GM12878 (cell line): ENCODE measurements around the gene MYCBPAP. TPM values are rescaled to one million over a fixed set of nuclear protein-coding genes. Genes with fewer than 3 reads are reported as not detected.

Experiments
- ATAC-seq: fragments of 200-7000 bp; cut with Tn5 transposase; 3 replicates; pipeline ENCODE4 v1.9.1; 2020; ENCODE audit warnings: mild to moderate bottlenecking, moderate library complexity
- BruUV-seq: library from RNA; stranded (reverse); fragments of 400-500 nt; replicated peaks from 2 replicates; lab custom pipeline; 2021; lab: Mats Ljungman, UMichigan
- CTCF ChIA-PET: fragments of 300-600 bp; sonication (Branson Sonifier 250); formaldehyde crosslinking; extraction: SDS; loops from one replicate; lab custom pipeline; 2021; ENCODE audit warnings: inconsistent platforms; lab: Yijun Ruan, JAX
- POLR2A ChIA-PET: fragments of 350-600 bp; formaldehyde crosslinking; extraction: SDS; loops from one replicate; lab custom pipeline; 2021; ENCODE audit warnings: inconsistent platforms; lab: Charles Lee
- RAD21 ChIA-PET: fragments of 300-600 bp; sonication (Branson Sonifier 250); formaldehyde crosslinking; loops from one replicate; lab custom pipeline; 2023; ENCODE audit warnings: antibody characterized with exemption; ENCODE audit not compliant: unreplicated experiment; lab: Charles Lee
- SMC1A ChIA-PET: fragments of 300-600 bp; sonication (Branson Sonifier 250); formaldehyde crosslinking; loops from one replicate; lab custom pipeline; 2023; ENCODE audit not compliant: unreplicated experiment, uncharacterized antibody; lab: Charles Lee
- DNase-seq: peaks from one replicate; pipeline ENCODE4 v3.0.0-alpha.2; 2011; ENCODE audit warnings: low read depth, low spot score
- FAIRE-seq: peaks from 3 replicates; lab custom pipeline; 2011; peaks lifted over from hg19 to GRCh38; lab: Jason Lieb, UNC
- H2AFZ ChIP-seq: 2 replicates; pipeline ENCODE4 v1.6.0; 2011; ENCODE audit warnings: low read depth, low read length, control low read depth; ENCODE audit not compliant: control insufficient read depth
- H3K27ac ChIP-seq: 2 replicates; pipeline ENCODE4 v1.5.1; 2011; ENCODE audit warnings: control low read depth; ENCODE audit not compliant: control insufficient read depth, insufficient read depth
- H3K27me3 ChIP-seq, 2 experiments: replicated peaks in 1 of 2; 2 replicates each; pipeline versions ENCODE4 v1.6.0 to v1.6.1; 2011; ENCODE audit warnings: low read length in 1 of 2; ENCODE audit not compliant: control insufficient read depth in 2 of 2, insufficient read depth in 2 of 2
- H3K36me3 ChIP-seq, 2 experiments: 2 replicates each; pipeline ENCODE4 v1.5.1; 2011; ENCODE audit warnings: low read length in 1 of 2; ENCODE audit not compliant: control insufficient read depth in 2 of 2, insufficient read depth in 2 of 2
- H3K4me1 ChIP-seq: 2 replicates; pipeline ENCODE4 v1.6.1; 2011; ENCODE audit warnings: mild to moderate bottlenecking, low read length, moderate library complexity, mixed read lengths; ENCODE audit not compliant: control insufficient read depth, insufficient read depth
- H3K4me2 ChIP-seq: 2 replicates; pipeline ENCODE4 v1.6.0; 2011; ENCODE audit warnings: control low read depth; ENCODE audit not compliant: control insufficient read depth, insufficient read depth
- H3K4me3 ChIP-seq: fragments of 200-600 bp; sonication (generic); 2 replicates; pipeline ENCODE4 v1.5.1; 2016
- H3K79me2 ChIP-seq: 2 replicates; pipeline ENCODE4 v1.6.0; 2011; ENCODE audit warnings: low read length; ENCODE audit not compliant: control insufficient read depth, insufficient read depth
- H3K9ac ChIP-seq: 2 replicates; pipeline ENCODE4 v1.8.0; 2011; ENCODE audit warnings: low read length, control low read depth, mixed read lengths; ENCODE audit not compliant: control insufficient read depth, insufficient read depth
- H3K9me3 ChIP-seq: replicated peaks from 3 replicates; pipeline ENCODE4 v1.5.1; 2011; ENCODE audit warnings: mild to moderate bottlenecking, low read length; ENCODE audit not compliant: control insufficient read depth, insufficient read depth
- H4K20me1 ChIP-seq: 2 replicates; pipeline ENCODE4 v1.6.0; 2011; ENCODE audit not compliant: control insufficient read depth, insufficient read depth
- ASH2L ChIP-seq: fragments of 300-600, 200-600 bp; sonication (generic); IDR thresholded peaks from 2 replicates; pipeline ENCODE4 v1.6.1; 2017; ENCODE audit warnings: low read depth, mild to moderate bottlenecking, borderline replicate concordance
- BCL11A ChIP-seq: IDR thresholded peaks from 2 replicates; pipeline ENCODE4 v1.6.1; 2011; ENCODE audit warnings: low read depth, low read length
- BCL3 ChIP-seq: IDR thresholded peaks from 2 replicates; pipeline ENCODE4 v1.6.1; 2011; ENCODE audit warnings: borderline replicate concordance, low read depth, mild to moderate bottlenecking, moderate library complexity, low read length; ENCODE audit not compliant: insufficient read depth, poor library complexity, severe bottlenecking
- IKZF2 ChIP-seq, 2 experiments: fragments of 450-650 bp; IDR thresholded peaks; 2 replicates each; pipeline ENCODE4 v1.6.1; 2017; ENCODE audit warnings: mild to moderate bottlenecking in 2 of 2, moderate library complexity in 2 of 2
- PAX8 ChIP-seq: fragments of 450-650 bp; IDR thresholded peaks from 2 replicates; pipeline ENCODE4 v1.6.1; 2017; ENCODE audit warnings: mild to moderate bottlenecking, moderate library complexity
- STAT3 ChIP-seq: IDR thresholded peaks from 2 replicates; pipeline ENCODE4 v1.6.1; 2011; ENCODE audit warnings: low read depth, low read length, improper control_type of control experiment
- SUZ12 ChIP-seq: fragments of 200-600 bp; sonication (generic); IDR thresholded peaks from one replicate; pipeline ENCODE4 v1.6.1; 2018; ENCODE audit warnings: antibody characterized with exemption, mild to moderate bottlenecking; ENCODE audit not compliant: unreplicated experiment
- YBX1 ChIP-seq: fragments of 450-650 bp; IDR thresholded peaks from 2 replicates; pipeline ENCODE4 v1.6.1; 2016; ENCODE audit warnings: antibody characterized with exemption
- ZNF207 ChIP-seq: fragments of 450-650 bp; IDR thresholded peaks from 2 replicates; pipeline ENCODE4 v1.6.1; 2014; ENCODE audit warnings: antibody characterized with exemption, mild to moderate bottlenecking, borderline replicate concordance
- ZNF217 ChIP-seq: fragments of 450-650 bp; IDR thresholded peaks from 2 replicates; pipeline ENCODE4 v1.6.1; 2017; ENCODE audit warnings: antibody characterized with exemption, mild to moderate bottlenecking
- ZNF384 ChIP-seq: IDR thresholded peaks from 2 replicates; pipeline ENCODE4 v1.6.1; 2012; ENCODE audit warnings: low read depth, mild to moderate bottlenecking, low read length, improper control_type of control experiment, borderline replicate concordance
- ZZZ3 ChIP-seq: IDR thresholded peaks from 2 replicates; pipeline ENCODE4 v1.6.1; 2011; ENCODE audit warnings: low read depth; ENCODE audit not compliant: control insufficient read depth, insufficient read length
- WGBS: methylation state at CpG from one replicate; pipeline ENCODE4 v1.1.6; 2016; ENCODE audit warnings: low lambda C conversion rate; ENCODE audit not compliant: insufficient replicate concordance, insufficient coverage; ENCODE audit errors: missing lambda C conversion rate; 5-methylcytosine and 5-hydroxymethylcytosine counted together
- in situ Hi-C: fragments of 300-500 bp; cut with MboI; formaldehyde crosslinking; loops from 9 replicates; pipeline ENCODE4 v1.14.3; 2018; ENCODE audit warnings: mixed read lengths
- intact Hi-C: fragments of 100-400 bp; cut with micrococcal nuclease; formaldehyde crosslinking; loops from one replicate; pipeline ENCODE4 v1.14.2; 2022; ENCODE audit not compliant: unreplicated experiment
- polyA plus RNA-seq, 11 experiments: library from polyadenylated mRNA; depleted of rRNA in 4 of 11; unstranded in 6 of 11; stranded (reverse) in 5 of 11; fragments of >200 nt; fragmentation: Nextera tagmentation in 4 of 11; fragmentation: Illumina TruSeq in 1 of 11; extraction: Ambion mirVana in 4 of 11; extraction: Trizol in 1 of 11; gene quantifications; 1 replicate in 1 of 11; 2 replicates in 10 of 11; pipeline versions ENCODE4 v1.2.1 to v1.2.3, GENCODE V29; 2011 to 2016; ENCODE audit warnings: inconsistent platforms in 2 of 11, missing spikeins in 2 of 11, low read depth in 1 of 11
- total RNA-seq, 4 experiments: library from RNA; depleted of rRNA in 3 of 4; stranded (reverse); fragments of >200 nt in 3 of 4; fragmentation: Illumina TruSeq in 1 of 4; extraction: Trizol in 1 of 4; gene quantifications; 2 replicates each; pipeline versions ENCODE4 v1.2.1 to v1.2.3, GENCODE V29; 2013 to 2021
- TF ChIP-seq, protein P1 (sequence below): fragments of 450-650 bp; formaldehyde crosslinking; IDR thresholded peaks from 2 replicates; pipeline ENCODE4 v1.4.0; 2022; ENCODE audit warnings: mild to moderate bottlenecking, moderate library complexity

The MYCBPAP gene
- total and polyA plus RNA-seq, 10 of the 15 experiments (the other 5 are each of a cell fraction or from before 2014, with no cell fraction given) = 0.23 to 2.7 (median 1.5) TPM

GRCh38 chr17:50536683-50537646 is 28.7 kb downstream of the MYCBPAP start:
- no TSS peak for BruUV-seq
- intact Hi-C loops = no loop called here

More at GRCh38 chr17:50536683-50537646, 28.7 kb downstream of the MYCBPAP start:
- no peak for FAIRE-seq
- Histone ChIP-seq H3K27me3 (peaks cover 13 to 18% of the 10 kb centered on the region in 2 experiments), H3K9me3 (no peaks in the 10 kb centered on the region), H3K4me3 (no peak overlapping the region), H3K4me1 (peaks cover 4% of the 10 kb centered on the region; the same call in 1 of the 2 replicates), H4K20me1 (no peaks in the 10 kb centered on the region), H3K4me2 (no peak overlapping the region), H2AFZ (no peak overlapping the region), H3K36me3 (no peaks in the 10 kb centered on the region), H3K27ac (no peak overlapping the region), H3K9ac (no peak overlapping the region), H3K79me2 (no peaks in the 10 kb centered on the region)
- POLR2A ChIA-PET = no interaction called here
- SMC1A ChIA-PET = no interaction called here
- no peak for ATAC-seq
- CTCF ChIA-PET = no interaction called here
- DNase-seq = no peak
- RAD21 ChIA-PET = interaction anchor here (0.6 kb wide), 1 partner anchor 86 kb away, joined by 3 read pairs; no protein-coding TSS in a partner anchor
- in situ Hi-C loops = no loop called here
- TF ChIP-seq ZNF384 = no peak
- TF ChIP-seq BCL3 = no peak
- no peak for TF ChIP-seq ZZZ3
- TF ChIP-seq STAT3 = no peak
- TF ChIP-seq YBX1 = no peak
- TF ChIP-seq SUZ12 = no peak
- no peak for TF ChIP-seq BCL11A
- TF ChIP-seq ZNF207 = no peak
- no peak for TF ChIP-seq PAX8
- TF ChIP-seq, protein P1, sequence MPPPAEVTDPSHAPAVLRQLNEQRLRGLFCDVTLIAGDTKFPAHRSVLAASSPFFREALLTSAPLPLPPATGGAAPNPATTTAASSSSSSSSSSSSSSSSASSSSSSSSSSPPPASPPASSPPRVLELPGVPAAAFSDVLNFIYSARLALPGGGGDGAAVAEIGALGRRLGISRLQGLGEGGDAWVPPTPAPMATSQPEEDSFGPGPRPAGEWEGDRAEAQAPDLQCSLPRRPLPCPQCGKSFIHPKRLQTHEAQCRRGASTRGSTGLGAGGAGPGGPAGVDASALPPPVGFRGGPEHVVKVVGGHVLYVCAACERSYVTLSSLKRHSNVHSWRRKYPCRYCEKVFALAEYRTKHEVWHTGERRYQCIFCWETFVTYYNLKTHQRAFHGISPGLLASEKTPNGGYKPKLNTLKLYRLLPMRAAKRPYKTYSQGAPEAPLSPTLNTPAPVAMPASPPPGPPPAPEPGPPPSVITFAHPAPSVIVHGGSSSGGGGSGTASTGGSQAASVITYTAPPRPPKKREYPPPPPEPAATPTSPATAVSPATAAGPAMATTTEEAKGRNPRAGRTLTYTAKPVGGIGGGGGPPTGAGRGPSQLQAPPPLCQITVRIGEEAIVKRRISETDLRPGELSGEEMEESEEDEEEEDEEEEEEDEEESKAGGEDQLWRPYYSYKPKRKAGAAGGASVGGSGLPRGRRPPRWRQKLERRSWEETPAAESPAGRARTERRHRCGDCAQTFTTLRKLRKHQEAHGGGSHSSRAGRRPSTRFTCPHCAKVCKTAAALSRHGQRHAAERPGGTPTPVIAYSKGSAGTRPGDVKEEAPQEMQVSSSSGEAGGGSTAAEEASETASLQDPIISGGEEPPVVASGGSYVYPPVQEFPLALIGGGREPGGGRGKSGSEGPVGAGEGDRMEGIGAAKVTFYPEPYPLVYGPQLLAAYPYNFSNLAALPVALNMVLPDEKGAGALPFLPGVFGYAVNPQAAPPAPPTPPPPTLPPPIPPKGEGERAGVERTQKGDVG (CRISPR knock-in tag) = no peak
- TF ChIP-seq IKZF2 (IDR thresholded peaks at IDR 0.05) = no peak
- TF ChIP-seq ZNF217 = no peak
- no peak for TF ChIP-seq ASH2L
- 70% methylated on average over 45 of the region's 45 CpGs for WGBS
